OCI-LY1 (cell line): Measurements from ENCODE around the gene ARSI.

Experiments used
- H2AFZ ChIP-seq: fragments of 200-600 bp; sonication (generic), shearing (Covaris generic); 2 replicates; pipeline ENCODE4 v1.6.0; 2014; ENCODE audit warnings: antibody characterized with exemption, mild to moderate bottlenecking, low read length
- H3F3A ChIP-seq: fragments of 200-600 bp; sonication (generic), shearing (Covaris generic); 2 replicates; pipeline ENCODE4 v1.6.0; 2014; ENCODE audit warnings: mild to moderate bottlenecking, antibody characterized with exemption, low read length, moderate library complexity; ENCODE audit not compliant: insufficient read depth
- H3K27ac ChIP-seq: fragments of 200-600 bp; sonication (generic); 2 replicates; pipeline ENCODE4 v1.5.1; 2014; ENCODE audit warnings: low read length, mixed run types, mild to moderate bottlenecking, low read depth; ENCODE audit not compliant: poor library complexity, severe bottlenecking
- H3K27me3 ChIP-seq: fragments of 200-600 bp; sonication (generic); 2 replicates; pipeline ENCODE4 v1.6.0; 2014; ENCODE audit warnings: antibody characterized with exemption, mild to moderate bottlenecking, low read length, moderate library complexity; ENCODE audit not compliant: insufficient read depth
- H3K36me3 ChIP-seq: fragments of 200-600 bp; sonication (generic); 2 replicates; pipeline ENCODE4 v1.6.1; 2014; ENCODE audit warnings: mild to moderate bottlenecking, antibody characterized with exemption, low read length, moderate library complexity, mixed read lengths; ENCODE audit not compliant: insufficient read depth
- H3K4me1 ChIP-seq: fragments of 200-600 bp; sonication (generic); 2 replicates; pipeline ENCODE4 v1.5.1; 2014; ENCODE audit warnings: mild to moderate bottlenecking, low read length, moderate library complexity; ENCODE audit not compliant: insufficient read depth, severe bottlenecking
- H3K4me2 ChIP-seq: fragments of 200-600 bp; sonication (generic), shearing (Covaris generic); 2 replicates; pipeline ENCODE4 v1.6.1; 2014; ENCODE audit warnings: low read length
- H3K4me3 ChIP-seq: fragments of 200-600 bp; sonication (generic); 2 replicates; pipeline ENCODE4 v1.5.1; 2014; ENCODE audit warnings: low read length, low read depth, mild to moderate bottlenecking, mixed read lengths; ENCODE audit not compliant: poor library complexity, severe bottlenecking
- H3K79me2 ChIP-seq: fragments of 200-600 bp; shearing (Covaris generic); 2 replicates; pipeline ENCODE4 v1.6.1; 2016; ENCODE audit warnings: mixed run types, low read length, mixed read lengths; ENCODE audit not compliant: insufficient read depth
- H3K9ac ChIP-seq: fragments of 200-600 bp; sonication (generic), shearing (Covaris generic); 2 replicates; pipeline ENCODE4 v1.6.1; 2014; ENCODE audit warnings: mild to moderate bottlenecking, low read length, mixed read lengths
- H3K9me2 ChIP-seq: fragments of 200-600 bp; sonication (generic), shearing (Covaris generic); 2 replicates; pipeline ENCODE4 v1.6.1; 2014; ENCODE audit warnings: low read depth, mild to moderate bottlenecking, low read length, mixed read lengths
- H3K9me3 ChIP-seq: fragments of 200-600 bp; shearing (Covaris generic); 2 replicates; pipeline ENCODE4 v1.6.1; 2014; ENCODE audit warnings: low read length, mixed read lengths
- H4K20me1 ChIP-seq: fragments of 200-600 bp; sonication (generic), shearing (Covaris generic); 2 replicates; pipeline ENCODE4 v1.6.0; 2016; ENCODE audit warnings: mild to moderate bottlenecking, low read length; ENCODE audit not compliant: insufficient read depth
- EZH2 ChIP-seq: fragments of 200-600 bp; sonication (generic), shearing (Covaris generic); IDR thresholded peaks from 2 replicates; pipeline ENCODE4 v1.8.0; 2017; ENCODE audit warnings: borderline replicate concordance, mixed run types, mild to moderate bottlenecking, antibody characterized with exemption, low read length, moderate library complexity, mixed read lengths
- TF ChIP-seq, protein P1 (sequence below): fragments of 200-600 bp; sonication (generic), shearing (Covaris generic); IDR thresholded peaks from 2 replicates; pipeline ENCODE4 v1.5.1; 2017; ENCODE audit warnings: mild to moderate bottlenecking, antibody characterized with exemption, low read length, moderate library complexity, mixed read lengths

The ARSI gene

GRCh38 chr5:150329038-150329437 is 26.3 kb upstream of the ARSI start:
- Histone ChIP-seq H3K79me2 (no peaks in the 10 kb centered on the region), H3F3A (no peaks in the 10 kb centered on the region), H3K27ac (no peak overlapping the region), H3K4me2 (no peak overlapping the region), H4K20me1 (no peaks in the 10 kb centered on the region), H3K27me3 (peaks cover 3% of the 10 kb centered on the region; the same call in 1 of the 2 replicates), H3K36me3 (no peaks in the 10 kb centered on the region), H3K4me1 (no peaks in the 10 kb centered on the region), H3K9ac (no peak overlapping the region), H2AFZ (no peak overlapping the region), H3K4me3 (no peak overlapping the region), H3K9me3 (no peaks in the 10 kb centered on the region), H3K9me2 (no peaks in the 10 kb centered on the region)
- no peak for TF ChIP-seq EZH2
- TF ChIP-seq, protein P1, sequence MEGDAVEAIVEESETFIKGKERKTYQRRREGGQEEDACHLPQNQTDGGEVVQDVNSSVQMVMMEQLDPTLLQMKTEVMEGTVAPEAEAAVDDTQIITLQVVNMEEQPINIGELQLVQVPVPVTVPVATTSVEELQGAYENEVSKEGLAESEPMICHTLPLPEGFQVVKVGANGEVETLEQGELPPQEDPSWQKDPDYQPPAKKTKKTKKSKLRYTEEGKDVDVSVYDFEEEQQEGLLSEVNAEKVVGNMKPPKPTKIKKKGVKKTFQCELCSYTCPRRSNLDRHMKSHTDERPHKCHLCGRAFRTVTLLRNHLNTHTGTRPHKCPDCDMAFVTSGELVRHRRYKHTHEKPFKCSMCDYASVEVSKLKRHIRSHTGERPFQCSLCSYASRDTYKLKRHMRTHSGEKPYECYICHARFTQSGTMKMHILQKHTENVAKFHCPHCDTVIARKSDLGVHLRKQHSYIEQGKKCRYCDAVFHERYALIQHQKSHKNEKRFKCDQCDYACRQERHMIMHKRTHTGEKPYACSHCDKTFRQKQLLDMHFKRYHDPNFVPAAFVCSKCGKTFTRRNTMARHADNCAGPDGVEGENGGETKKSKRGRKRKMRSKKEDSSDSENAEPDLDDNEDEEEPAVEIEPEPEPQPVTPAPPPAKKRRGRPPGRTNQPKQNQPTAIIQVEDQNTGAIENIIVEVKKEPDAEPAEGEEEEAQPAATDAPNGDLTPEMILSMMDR = no peak

DNA sequence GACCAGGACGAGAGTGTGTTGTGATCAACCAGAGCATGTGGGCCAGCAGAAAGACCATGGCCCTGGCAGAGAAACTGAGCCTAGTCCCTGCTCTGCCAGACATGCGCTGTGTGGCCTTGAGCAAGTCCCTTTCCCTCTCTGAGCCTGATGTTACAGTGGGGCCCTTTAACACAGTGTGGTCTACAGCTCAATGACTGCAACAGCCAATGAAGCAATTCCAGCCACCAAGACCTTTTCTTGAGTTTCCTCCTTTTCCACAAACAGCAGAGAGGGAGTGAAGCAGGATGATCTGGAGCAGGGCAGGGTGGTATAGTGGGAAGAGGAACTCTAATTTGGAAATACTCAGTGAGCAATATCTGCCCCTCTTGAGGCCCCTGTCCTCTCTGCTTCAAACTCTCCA is 25.8 kb upstream of the ARSI start:
- H3F3A ChIP-seq = no peaks in the 10 kb centered on the region
- H3K27me3 ChIP-seq = peaks cover 3% of the 10 kb centered on the region; the same call in 1 of the 2 replicates
- no peaks in the 10 kb centered on the region for H3K9me2 ChIP-seq
- no peaks in the 10 kb centered on the region for H3K79me2 ChIP-seq
- H3K36me3 ChIP-seq = no peaks in the 10 kb centered on the region
- H3K9ac ChIP-seq = no peak overlapping the region
- TF ChIP-seq EZH2 = no peak
- TF ChIP-seq, protein P1 = no peak
- no peaks in the 10 kb centered on the region for H3K9me3 ChIP-seq
- H3K4me3 ChIP-seq = no peak overlapping the region
- no peak overlapping the region for H3K27ac ChIP-seq
- H3K4me2 ChIP-seq = no peak overlapping the region
- H2AFZ ChIP-seq = no peak overlapping the region
- H3K4me1 ChIP-seq = no peaks in the 10 kb centered on the region
- no peaks in the 10 kb centered on the region for H4K20me1 ChIP-seq

DNA sequence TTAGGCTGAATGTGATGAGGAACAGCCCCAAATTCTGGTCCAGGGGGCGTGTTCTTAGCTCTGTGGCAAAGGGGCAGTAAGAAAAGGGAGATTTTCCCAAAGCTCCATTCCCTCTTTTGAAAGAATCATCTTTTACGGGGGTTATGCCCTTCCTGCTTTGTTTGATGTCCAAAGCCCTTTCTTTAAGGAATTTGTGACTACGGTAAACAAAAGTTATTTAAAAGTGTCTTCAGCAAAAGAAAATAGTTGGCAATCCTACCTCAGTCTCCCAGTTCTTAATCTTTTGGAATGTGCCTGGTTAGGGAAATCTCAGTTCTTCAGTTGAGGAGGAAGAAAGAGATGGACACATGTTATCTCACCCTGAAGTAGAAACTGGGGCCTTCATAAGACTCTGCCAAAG is 24.4 kb upstream of the ARSI start:
- Histone ChIP-seq H3K9me3 (no peaks in the 10 kb centered on the region), H3K4me3 (no peak overlapping the region), H4K20me1 (no peaks in the 10 kb centered on the region), H3K27me3 (no peaks in the 10 kb centered on the region; the same call in 1 of the 2 replicates), H3K79me2 (no peaks in the 10 kb centered on the region), H3K27ac (no peak overlapping the region), H3K36me3 (no peaks in the 10 kb centered on the region), H3K9ac (no peak overlapping the region), H3K4me1 (no peaks in the 10 kb centered on the region), H3K4me2 (no peak overlapping the region), H2AFZ (no peak overlapping the region), H3F3A (no peaks in the 10 kb centered on the region), H3K9me2 (no peaks in the 10 kb centered on the region)
- TF ChIP-seq, protein P1 = no peak
- no peak for TF ChIP-seq EZH2
